ENCODE measurements around the gene PPP2R5D.
A peak's percentile ranks its signal among the peaks of the same experiment; 100 is the strongest.

DNA sequence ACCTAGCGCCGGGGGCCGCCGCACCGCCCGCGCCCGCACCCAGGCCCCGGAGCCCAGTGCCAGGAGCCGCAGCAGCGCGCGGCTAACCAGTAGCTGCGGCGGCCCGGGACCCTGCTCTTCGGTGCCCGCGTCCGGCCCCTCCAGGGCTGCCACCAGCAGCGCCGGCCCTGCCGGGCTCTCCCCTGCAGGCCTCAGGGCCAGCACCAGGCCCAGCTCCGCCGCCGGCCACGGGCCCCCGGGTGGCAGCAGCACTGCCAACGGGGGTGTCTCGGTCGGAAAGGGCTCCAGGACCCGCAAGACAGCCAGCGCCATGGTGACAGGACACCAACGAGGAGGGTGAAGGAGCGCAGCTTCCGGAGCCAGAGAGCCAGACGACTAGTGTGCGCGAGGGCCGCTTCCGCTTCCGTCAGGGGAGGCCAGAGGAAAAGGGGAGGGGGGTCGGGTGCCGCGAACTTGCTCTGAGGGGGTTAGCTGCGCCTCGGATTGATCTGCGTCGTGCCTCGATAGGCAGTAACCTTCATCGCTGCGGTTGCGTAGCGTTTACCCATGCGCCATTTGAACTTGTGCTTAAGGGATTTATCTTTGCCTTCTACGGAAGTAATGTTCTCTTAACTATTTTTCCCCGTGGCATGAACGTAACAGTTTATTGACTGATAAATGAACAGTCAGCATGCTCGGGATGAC is 5.4 kb upstream of the PPP2R5D start, which contains the start of gene PEX6:
- peak; percentile 72 to 90 (median 82) for TF ChIP-seq POLR2A (IDR thresholded peaks at IDR 0.05)
- TF ChIP-seq, protein P1, sequence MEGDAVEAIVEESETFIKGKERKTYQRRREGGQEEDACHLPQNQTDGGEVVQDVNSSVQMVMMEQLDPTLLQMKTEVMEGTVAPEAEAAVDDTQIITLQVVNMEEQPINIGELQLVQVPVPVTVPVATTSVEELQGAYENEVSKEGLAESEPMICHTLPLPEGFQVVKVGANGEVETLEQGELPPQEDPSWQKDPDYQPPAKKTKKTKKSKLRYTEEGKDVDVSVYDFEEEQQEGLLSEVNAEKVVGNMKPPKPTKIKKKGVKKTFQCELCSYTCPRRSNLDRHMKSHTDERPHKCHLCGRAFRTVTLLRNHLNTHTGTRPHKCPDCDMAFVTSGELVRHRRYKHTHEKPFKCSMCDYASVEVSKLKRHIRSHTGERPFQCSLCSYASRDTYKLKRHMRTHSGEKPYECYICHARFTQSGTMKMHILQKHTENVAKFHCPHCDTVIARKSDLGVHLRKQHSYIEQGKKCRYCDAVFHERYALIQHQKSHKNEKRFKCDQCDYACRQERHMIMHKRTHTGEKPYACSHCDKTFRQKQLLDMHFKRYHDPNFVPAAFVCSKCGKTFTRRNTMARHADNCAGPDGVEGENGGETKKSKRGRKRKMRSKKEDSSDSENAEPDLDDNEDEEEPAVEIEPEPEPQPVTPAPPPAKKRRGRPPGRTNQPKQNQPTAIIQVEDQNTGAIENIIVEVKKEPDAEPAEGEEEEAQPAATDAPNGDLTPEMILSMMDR (IDR thresholded peaks at IDR 0.05), result no peak

Measured in body of pancreas (tissue), 4 donors.